ENCODE results near the gene DNAJC27.

Gene DNAJC27

DNA sequence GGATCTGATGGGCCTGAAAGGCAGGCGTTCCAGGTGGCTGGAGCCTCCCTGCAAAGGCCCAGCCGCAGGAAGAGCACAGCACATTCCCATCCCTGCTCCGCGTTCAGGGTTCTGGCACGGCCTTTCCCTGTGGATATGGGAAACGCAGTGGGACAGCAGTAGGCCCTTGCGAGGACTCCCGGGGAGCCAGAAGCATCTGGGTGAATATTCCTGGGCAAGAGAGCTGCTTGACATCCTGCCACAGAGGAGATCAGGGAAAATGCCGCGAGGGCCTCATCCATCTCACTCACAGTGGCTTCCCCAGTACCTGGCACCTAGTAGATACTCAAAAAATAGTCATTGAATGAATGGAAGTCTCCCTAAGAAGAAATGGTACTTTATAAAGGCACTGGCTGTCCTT, 48.6 kb downstream of the DNAJC27 start:
- DNase-seq, result no peak

- no peak for DNase-seq
These were observed 49.2 kb downstream of the DNAJC27 start for GRCh38 chr2:24922556-24922955.

DNA sequence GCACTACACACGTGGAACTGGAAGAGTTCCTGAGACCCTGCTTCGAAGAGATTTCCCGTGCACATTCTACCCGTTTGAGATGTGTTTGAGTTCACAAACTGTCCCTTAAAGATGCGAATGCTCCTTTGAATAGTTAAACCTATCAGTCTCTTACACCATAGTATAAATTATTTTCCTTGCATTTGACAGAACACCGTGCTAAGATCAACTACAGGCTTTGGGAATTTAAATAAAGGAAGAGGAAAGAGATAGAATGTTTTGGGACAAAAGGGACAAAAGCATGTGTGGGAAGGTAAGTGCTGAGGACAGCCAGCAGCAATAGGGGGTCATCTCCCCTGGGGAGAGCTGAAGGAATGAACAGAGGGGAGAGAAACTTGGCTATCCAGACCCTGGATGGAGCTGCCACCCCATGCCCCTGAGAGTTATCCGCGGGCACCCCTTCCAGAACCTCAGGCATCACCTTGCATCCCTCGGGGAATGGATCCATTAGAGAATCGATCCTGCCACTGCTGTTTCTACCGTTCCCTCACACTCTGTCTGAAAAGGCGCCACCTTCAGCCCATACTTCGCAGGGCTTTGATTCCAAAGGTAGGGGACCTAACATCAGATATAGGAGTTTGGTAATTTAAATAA, 50.8 kb downstream of the DNAJC27 start:
- no peak for DNase-seq

- no peak for DNase-seq
These were observed 51.5 kb downstream of the DNAJC27 start, which contains the start of gene ADCY3 for GRCh38 chr2:24920098-24920808. Gene ADCY3 (minus strand): TSS chr2:24920237. CDS start chr2:24918987, 1,250 bp downstream.

DNA sequence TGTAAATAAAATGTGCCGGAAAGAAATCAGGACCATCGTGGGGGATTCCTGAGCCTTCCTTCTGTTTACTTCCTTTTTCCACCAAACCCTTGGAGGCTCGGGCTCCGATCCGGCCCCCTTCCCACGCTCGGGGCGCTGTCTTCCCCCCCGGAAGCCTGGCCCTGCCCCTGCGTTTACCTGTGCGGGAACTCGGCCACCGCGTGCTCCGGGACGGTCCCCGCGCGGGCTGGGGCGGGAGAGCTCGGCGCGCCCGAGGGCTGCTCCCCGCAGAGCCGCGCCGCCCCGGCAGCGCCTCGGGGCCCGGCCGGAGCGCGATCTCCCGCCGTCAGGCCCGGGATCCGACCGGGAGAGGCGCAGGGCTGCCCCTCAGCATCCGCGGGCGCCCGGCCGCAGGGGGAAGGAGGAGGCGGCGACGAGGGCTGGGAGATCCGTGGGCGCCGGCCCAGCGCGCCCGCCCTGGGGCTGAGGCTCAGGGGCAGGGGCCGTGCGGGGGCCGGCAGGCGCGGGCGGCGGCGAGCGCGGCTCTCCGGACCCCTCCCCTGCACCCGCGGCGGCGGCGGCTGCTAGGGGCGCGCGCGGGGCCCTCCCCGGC, 52.2 kb downstream of the DNAJC27 start:
- no peak for DNase-seq

GRCh38 chr2:24919037-24919505, 52.7 kb downstream of the DNAJC27 start:
- no peak for DNase-seq

- DNase-seq, result no peak
These were observed 53.3 kb downstream of the DNAJC27 start for GRCh38 chr2:24918326-24919036.

- DNase-seq, result no peak
These were observed 53.9 kb downstream of the DNAJC27 start for GRCh38 chr2:24917731-24918325.

GRCh38 chr2:24917086-24917485, 54.7 kb downstream of the DNAJC27 start:
- no peak for DNase-seq

- DNase-seq, result no peak
These were observed 56.0 kb downstream of the DNAJC27 start for GRCh38 chr2:24915796-24916195.

- no peak for DNase-seq
These were observed 56.6 kb downstream of the DNAJC27 start for GRCh38 chr2:24915175-24915574.

GRCh38 chr2:24914713-24915112, 57.0 kb downstream of the DNAJC27 start:
- no peak for DNase-seq

DNA sequence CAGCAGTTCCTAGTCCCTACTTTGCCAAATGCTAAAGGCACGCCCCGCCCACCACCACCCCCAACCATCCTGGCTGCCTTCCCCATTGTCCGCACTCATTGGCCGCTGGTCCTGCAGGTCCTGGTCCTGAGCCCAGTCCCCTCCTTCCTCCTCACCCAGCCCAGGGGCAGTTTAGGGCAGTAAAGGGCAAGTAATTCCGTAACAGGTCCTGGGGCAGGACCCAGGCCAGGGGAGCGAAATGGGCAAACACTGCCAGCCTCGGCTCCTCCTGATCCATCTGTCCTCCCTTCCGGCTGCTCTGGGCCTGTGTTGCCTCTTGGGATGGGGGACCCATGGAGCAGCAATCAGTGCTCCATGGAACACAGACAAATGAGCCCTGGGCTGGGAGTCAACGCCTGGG, 57.8 kb downstream of the DNAJC27 start:
- DNase-seq, result no peak

GRCh38 chr2:24912986-24913385, 58.8 kb downstream of the DNAJC27 start:
- DNase-seq, result no peak

DNA sequence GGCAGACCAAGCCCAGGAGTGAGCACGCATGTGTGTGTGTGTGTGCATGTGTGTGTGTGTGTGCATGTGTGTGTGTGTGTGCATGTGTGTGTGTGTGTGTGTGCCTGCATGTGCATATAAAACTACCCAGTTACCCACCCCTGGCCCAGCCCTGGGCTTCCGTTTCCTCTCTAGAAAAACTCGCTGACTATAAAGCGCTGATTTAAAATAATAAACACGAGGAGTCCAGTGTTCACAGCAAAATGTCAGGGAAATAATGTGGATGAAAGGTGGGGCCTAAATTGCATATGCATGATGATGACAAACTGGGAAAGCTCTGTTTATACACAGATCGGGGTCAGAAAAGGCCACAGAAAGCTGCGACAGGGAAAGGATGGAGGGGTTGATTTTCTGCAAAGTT, 59.2 kb downstream of the DNAJC27 start:
- no peak for DNase-seq

DNA sequence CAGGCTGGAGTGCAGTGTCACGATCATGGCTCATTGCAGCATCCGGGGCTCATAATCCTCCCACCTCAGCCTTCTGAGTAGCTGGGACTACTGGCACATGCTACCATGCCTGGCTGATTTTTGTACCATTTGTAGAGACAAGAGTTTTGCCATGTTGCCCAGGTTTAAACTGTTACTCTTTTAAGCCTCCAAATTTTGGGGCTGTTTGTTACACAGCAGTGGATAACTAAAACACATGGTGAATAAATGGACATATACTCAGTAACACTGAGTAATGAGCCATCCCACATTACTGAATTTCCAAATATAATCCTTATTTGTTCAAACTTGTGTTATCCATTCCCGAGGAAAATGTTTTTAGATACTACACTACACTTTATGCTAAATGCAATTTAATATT, 61.5 kb downstream of the DNAJC27 start:
- no peak for DNase-seq

DNA sequence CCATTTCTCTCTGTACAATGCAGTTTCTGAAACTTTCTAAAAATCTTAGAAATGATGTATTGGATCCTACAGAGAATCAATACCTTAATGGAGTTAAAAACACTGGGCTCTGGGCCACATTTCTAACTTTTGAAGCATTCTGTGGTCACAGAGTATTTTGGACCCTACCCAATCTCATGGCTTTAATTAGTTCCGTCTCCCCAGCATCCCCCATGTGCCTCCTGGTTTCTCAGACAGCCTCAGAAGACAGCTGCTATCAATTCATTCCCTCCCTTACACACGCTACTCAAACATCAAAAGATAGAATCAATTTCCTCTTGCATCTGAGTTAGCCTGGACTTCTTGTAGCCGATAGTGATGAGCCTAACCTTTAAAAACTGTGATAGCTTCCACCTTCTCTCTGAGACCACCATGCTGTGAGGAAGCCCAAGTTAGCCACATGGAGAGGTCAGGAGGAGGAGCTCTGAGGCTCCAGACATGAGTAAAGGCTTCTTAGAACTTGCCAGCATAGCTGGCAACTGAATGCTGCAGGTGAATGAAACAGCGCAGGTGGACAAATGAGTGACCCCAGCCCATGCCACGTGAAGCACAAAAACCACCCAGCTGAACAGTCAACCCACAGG, 62.1 kb downstream of the DNAJC27 start:
- DNase-seq, result no peak

GRCh38 chr2:24908461-24908901, 63.3 kb downstream of the DNAJC27 start:
- DNase-seq, result no peak

DNA sequence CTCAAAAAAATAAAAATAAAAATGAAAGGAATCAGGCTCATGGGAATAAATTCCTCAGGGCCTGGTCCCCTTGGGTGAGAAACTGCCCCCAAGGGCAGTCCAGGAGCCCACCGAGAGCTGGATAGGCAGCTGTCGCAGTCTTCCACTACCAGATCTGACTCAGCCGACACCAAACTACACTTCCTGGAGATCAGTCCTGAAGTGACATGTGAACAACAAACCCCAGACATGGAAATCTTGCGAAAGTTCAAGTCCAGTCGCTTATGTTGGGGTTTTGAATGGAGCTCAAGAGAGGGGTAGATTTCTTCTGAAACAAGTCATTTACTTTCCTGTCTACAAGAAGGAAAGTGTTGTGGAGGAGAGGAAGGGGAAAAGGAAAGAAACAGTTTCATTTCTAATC, 64.6 kb downstream of the DNAJC27 start:
- no peak for DNase-seq

DNA sequence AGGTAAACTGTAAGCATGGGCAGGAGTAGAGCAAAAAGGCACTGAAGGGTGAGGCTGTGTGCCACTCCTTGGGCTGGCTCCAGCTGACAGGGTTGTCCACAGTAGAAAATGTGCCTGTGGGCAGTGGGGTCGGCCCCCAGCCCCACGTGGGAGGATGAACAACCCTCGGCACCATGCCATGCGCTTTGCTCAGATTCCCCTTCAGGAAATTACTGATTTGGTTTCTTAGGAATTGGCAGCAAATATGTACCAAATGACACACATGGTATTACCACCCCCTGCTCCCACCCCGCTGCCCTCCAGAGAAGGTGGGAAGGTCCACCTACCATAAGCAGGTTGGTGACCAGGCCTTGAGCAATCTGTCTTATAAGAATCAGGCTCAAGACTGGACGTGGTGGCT, 65.3 kb downstream of the DNAJC27 start:
- no peak for DNase-seq

- no peak for DNase-seq
These were observed 68.3 kb downstream of the DNAJC27 start for GRCh38 chr2:24903161-24904103.
